Stimulated activated CD4-positive, alpha-beta T cell treated with anti-CD3 and anti-CD28 coated beads, Interleukin-1b, Interleukin-23, amount 100 ng/mL, for 48 hours (primary cell): ENCODE measurements around the gene LMF1.
"Not testable (repeated sequence)": the region's sequence is repeated elsewhere in the genome, so short reads cannot be mapped to it uniquely, and the experiment has no call there.

Source experiments
- DNase-seq: peaks from one replicate; pipeline ENCODE4 v3.0.0-alpha.2; 2020

LMF1 gene

GRCh38 chr16:860891-861290 lies 109.9 kb downstream of the LMF1 start:
- no peak for DNase-seq

DNA sequence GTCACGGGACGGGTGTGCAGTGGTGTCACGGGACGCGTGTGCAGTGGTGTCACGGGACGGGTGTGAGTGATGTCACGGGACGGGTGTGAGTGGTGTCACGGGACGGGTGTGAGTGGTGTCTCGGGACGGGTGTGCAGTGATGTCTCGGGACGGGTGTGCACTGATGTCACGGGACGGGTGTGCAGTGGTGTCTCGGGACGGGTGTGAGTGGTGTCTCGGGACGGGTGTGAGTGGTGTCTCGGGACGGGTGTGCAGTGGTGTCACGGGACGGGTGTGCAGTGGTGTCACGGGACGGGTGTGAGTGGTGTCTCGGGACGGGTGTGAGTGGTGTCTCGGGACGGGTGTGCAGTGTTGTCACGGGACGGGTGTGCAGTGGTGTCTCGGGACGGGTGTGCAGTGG lies 111.8 kb downstream of the LMF1 start:
- DNase-seq, result not testable (repeated sequence)

DNA sequence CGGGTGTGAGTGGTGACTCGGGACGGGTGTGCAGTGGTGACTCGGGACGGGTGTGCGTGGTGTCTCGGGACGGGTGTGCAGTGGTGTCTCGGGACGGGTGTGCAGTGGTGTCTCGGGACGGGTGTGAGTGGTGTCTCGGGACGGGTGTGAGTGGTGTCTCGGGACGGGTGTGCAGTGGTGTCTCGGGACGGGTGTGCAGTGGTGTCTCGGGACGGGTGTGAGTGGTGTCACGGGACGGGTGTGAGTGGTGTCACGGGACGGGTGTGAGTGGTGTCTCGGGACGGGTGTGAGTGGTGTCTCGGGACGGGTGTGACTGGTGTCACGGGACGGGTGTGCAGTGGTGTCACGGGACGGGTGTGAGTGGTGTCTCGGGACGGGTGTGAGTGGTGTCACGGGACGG lies 112.3 kb downstream of the LMF1 start:
- DNase-seq, result not testable (repeated sequence)

- no peak for DNase-seq
These were observed 114.0 kb downstream of the LMF1 start for GRCh38 chr16:856811-857210.

- DNase-seq, result no peak
These were observed 114.7 kb downstream of the LMF1 start for GRCh38 chr16:856101-856500.

- no peak for DNase-seq
These were observed 115.3 kb downstream of the LMF1 start for GRCh38 chr16:855471-855870.

DNA sequence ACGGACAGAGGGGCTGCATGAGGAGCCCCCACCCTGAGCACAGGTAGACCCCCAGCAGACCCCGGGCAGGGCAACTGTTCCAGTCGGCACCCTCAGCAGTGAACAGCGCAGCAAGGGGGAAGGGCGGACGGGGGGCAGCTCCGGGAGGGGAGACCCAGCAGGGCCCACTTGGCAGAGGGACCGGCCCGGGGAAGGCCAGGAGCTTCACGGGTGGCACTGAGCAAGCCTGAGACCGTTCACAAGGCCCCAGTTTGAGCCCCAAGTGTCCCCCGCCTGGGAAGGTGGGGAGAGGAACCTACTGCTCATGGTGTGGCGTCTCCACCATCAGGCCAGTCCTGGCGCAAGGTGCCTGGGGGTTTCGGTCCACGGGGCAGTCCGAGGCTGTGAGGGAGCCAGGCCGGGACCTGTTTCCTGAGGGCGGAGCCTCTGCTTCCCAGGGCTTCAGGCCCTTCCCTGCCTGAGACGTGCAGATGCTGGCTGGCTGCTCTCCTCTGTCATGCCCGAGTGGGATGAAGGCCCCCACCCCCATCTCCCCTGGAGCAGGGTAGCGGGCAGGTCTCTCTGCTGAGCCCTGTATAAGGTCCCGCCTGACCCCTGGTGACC lies 115.9 kb downstream of the LMF1 start:
- DNase-seq, result no peak

DNA sequence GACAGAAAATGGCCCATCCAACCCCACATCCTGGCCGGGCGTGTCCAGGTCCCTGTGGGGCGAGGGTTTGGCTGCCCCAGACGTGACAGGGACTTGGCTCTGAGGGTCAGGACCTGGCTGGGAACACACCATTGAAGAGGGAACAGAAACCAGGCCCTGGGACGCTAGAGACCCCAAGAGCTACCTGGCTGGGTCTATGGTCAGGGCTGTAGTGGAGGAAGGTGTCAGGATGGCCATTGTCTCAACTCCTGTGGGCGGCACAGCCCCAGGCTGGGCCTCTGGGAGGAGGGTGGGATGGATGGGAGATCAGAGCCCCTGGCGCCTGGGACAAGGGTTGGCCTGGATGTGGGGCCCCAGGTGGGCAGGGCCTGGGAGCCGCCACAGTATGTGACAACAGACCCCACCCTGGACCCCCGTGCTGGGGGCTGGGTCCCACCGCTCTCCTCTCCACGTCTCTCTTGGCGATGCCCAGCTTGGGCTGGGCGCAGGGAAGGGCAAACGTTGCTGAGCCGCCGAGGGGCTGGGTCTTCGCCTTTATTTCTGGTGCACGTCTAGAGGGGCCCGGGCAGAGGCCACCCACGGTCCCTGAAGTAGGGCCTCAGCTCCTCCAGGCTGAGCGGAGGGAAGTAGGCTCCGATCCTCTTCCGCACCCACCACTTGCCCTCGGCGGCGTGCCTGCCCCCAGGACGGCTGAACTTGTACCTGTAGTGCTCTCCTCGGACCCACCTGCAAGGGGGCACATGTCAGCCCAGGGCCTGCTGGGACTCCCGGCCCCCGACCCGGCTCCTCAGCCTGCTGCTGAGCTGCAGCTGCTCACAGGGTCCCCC lies 116.6 kb downstream of the LMF1 start:
- no peak for DNase-seq

DNA sequence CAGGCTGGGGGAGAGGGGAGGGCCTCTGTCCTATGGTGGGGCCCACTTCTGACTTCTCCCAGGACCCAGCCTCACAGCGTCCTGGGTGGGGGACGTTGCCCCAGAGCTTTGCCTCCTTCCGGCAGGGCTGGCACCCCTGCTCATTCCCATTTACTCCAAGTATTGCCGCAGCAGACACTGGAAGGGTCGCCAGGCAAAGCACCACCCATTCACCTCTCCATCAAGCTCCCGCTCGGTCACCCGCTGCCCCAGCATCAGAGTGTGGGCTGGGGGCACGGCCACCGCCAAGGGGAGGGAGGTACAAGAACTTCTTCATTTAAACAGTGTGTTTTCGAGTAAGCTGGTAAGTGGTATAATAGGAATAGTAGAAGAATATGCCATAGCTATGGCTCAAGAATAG lies 117.5 kb downstream of the LMF1 start:
- DNase-seq, result no peak

DNA sequence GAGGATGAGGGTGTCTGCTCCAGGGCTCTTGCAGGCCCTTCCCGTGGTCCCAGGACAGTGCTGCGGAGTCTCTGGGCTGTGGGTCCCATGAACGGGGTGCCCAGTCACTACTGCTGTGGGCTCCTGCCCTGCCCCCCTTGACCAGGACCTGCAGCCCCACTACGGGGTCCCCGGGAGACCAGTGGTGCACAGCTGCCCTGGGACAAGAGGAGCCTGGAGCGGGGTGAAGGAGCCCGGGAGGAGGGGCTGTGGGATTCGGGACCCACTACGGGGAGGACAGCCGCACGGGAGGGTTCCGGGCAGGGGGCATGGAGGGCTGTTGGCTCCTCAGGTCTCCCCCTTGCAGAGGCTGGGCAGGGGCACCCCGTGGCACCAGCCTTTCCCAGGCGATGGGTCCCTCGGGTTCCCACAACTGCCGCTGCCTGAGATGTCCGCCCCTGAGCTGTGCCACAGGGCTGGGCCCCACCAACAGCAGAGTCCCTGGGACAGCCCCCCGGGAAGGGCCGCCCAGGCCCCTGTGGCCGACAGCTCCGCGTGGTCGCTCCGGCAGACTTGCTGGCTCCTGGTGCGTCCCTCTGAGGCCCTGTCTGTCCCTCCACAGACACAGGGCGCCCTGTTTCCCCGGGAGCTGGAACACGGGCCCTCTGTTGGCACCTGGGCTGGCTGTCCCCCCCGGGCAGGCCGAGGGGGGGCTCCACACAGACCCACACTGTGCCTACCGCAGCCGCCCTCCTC lies 118.2 kb downstream of the LMF1 start:
- DNase-seq, result no peak

DNA sequence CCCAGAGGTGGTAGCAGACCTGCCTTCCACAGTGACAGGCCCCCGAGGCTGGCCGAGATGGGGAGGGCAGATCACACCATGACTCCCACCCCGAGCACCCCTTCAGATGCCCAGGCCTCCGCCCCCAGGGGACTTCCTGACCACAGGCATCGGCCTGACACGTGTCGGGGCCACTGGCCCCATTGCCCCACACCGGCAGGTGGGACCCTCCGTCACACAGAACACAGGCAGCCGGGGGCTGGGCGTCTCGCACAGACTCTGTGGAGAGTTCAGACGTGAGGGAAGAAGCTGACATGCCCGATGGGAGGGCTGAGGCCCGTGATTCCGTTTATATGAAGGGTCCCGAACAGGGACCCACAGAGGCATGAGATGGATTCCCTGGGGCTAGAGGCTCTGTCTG lies 118.9 kb downstream of the LMF1 start:
- DNase-seq, result no peak

GRCh38 chr16:851209-851810 lies 119.5 kb downstream of the LMF1 start:
- no peak for DNase-seq

DNA sequence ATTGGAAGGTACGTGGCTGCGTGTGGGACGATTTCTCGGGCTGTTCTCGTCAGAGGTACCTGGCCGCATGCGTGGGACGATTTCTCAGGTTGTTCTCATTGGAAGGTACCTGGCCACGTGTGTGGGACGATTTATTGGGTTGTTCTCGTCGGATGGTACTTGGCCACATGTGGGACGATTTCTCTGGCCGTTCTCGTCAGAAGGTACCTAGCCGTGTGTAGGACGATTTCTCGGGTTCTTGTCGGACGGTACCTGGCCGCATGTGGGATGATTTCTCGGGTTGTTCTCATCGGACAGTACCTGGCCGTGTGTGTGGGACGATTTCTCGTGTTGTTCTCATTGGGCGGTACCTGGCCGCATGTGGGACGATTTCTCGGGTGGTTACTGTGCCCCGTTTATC lies 120.1 kb downstream of the LMF1 start:
- DNase-seq, result no peak

GRCh38 chr16:848510-849253 lies 122.1 kb downstream of the LMF1 start:
- DNase-seq, result no peak

GRCh38 chr16:847681-848445 lies 122.9 kb downstream of the LMF1 start:
- DNase-seq, result no peak

DNA sequence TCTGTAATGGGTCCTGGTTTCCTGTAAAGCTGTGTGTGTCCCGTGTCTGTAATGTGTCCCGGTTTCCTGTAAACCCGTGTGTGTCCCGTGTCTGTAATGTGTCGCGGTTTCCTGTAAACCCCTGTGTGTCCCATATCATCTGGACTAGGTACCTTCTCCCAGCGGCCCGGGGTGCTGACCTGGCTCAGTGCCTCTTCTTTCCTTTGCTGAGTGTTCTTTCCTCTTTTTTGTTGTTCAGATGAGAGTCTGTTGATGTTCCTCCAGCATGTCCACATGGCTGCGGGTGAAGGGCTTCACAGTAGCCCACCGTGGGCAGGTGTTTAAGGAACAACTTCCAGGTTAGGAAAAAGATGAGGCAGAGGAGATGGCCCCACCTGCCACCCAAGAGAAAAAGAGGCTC lies 123.6 kb downstream of the LMF1 start:
- DNase-seq, result no peak

GRCh38 chr16:845351-845745 lies 125.4 kb downstream of the LMF1 start:
- DNase-seq, result no peak

DNA sequence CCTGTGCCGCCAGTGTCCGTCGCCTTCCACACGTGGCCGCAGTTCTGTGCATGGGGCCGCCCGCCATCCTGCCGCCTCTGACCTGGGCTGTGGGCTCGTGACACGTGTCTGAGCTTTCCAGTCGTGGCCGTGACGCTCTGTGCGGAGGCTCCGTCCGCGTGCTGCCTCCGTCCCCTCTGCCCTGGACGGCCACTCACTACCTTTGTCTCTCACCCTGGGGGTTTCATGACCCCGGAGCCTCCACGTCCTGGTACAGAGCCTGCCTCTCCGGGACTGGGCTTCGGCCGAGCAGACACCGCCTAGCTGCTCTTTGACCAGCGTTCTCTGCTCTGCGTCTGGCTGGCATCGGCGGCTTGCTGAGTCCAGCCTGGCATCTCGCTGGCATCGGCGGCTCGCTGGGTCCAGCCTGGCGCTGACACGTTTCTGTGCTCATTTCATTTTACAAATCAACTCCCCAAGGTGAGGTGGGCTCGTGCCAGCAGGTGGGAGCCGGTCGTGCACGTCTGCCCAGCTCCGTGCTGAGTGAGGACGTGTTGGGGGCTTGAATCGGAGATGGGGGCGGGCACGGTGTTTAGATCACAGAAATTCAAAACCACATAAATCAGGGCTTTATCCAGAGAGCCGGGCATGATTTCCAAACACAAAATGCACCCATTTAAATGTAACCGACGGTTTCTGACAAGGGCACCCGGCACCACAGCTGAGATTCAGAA lies 126.0 kb downstream of the LMF1 start:
- DNase-seq, result no peak

- DNase-seq, result no peak
These were observed 127.0 kb downstream of the LMF1 start for GRCh38 chr16:843771-844170.

- no peak for DNase-seq
These were observed 127.8 kb downstream of the LMF1 start for GRCh38 chr16:842711-843560.
